Adrenal gland (tissue), 12 donors: ENCODE results near the gene PRC1. TPM values are rescaled to one million over a fixed set of nuclear protein-coding genes. Genes with fewer than 3 reads are reported as not detected.

Experiments
- DNase-seq, 7 donors: peaks; one replicate each; pipeline ENCODE4 v3.0.0-alpha.2; 2019 to 2020
- H3K27ac ChIP-seq, 5 donors: fragments of 200-600 bp; sonication (generic) in 4 of 5; 1 replicate in 3 of 5; 2 replicates in 2 of 5; pipeline versions ENCODE4 v1.5.1 to v1.8.0; 2016 to 2020; ENCODE audit warnings: mild to moderate bottlenecking in 1 of 5
- H3K27me3 ChIP-seq: fragments of 200-600 bp; 2 replicates; pipeline ENCODE4 v1.8.0; 2021
- H3K36me3 ChIP-seq, 2 donors: fragments of 200-600 bp; replicated peaks in 1 of 2; 1 replicate in 1 of 2; 2 replicates in 1 of 2; pipeline versions ENCODE4 v1.5.1 to v1.8.0; 2018 to 2022
- H3K4me1 ChIP-seq, 2 donors: fragments of 200-600 bp; replicated peaks in 1 of 2; 1 replicate in 1 of 2; 2 replicates in 1 of 2; pipeline versions ENCODE4 v1.5.1 to v1.8.0; 2018 to 2021
- H3K4me3 ChIP-seq, 4 donors: fragments of 200-600 bp; sonication (generic) in 3 of 4; one replicate each; pipeline ENCODE4 v1.5.1; 2016 to 2018
- H3K9me3 ChIP-seq, 3 donors: fragments of 200-600 bp; sonication (generic) in 1 of 3; replicated peaks in 1 of 3; 1 replicate in 2 of 3; 2 replicates in 1 of 3; pipeline versions ENCODE4 v1.5.1 to v1.8.0; 2016 to 2021
- CTCF ChIP-seq, 6 experiments: fragments of 450-650 bp in 4 of 6; fragments of 200-600 bp in 2 of 6; sonication (generic) in 1 of 6; IDR thresholded peaks; 1 replicate in 5 of 6; 2 replicates in 1 of 6; pipeline versions ENCODE4 v1.5.1 to v1.8.0; 2016 to 2021; ENCODE audit warnings: antibody characterized with exemption in 6 of 6, mild to moderate bottlenecking in 2 of 6, moderate library complexity in 1 of 6
- POLR2A ChIP-seq, 2 donors: fragments of 450-650 bp; IDR thresholded peaks; one replicate each; pipeline ENCODE4 v1.6.1; 2017; ENCODE audit warnings: antibody characterized with exemption in 2 of 2, mild to moderate bottlenecking in 2 of 2, moderate library complexity in 1 of 2
- WGBS, 4 donors: extraction: QIAGEN DNeasy Blood & Tissue Kit in 2 of 4; methylation state at CpG; one replicate each; pipeline versions ENCODE4 v1.1.5 to v1.1.7; 2013 to 2017; 5-methylcytosine and 5-hydroxymethylcytosine counted together
- intact Hi-C, 2 donors: fragments of 100-400 bp; cut with DNase I; formaldehyde crosslinking; loops; one replicate each; pipeline versions ENCODE4 v1.14.1 to v1.15.0; 2022 to 2023
- polyA plus RNA-seq, 3 donors: library from polyadenylated mRNA; stranded (reverse); fragments of 200-250 nt in 2 of 3; fragments of 350-450 nt in 1 of 3; fragmentation: Illumina TruSeq in 1 of 3; extraction: RNeasy Lipid Tissue Mini Kit (QIAGEN cat#74804) in 1 of 3; gene quantifications; one replicate each; pipeline ENCODE4 v1.2.3, GENCODE V29; 2013 to 2014
- total RNA-seq, 9 donors: library from RNA; depleted of rRNA in 4 of 9; stranded (reverse); fragments of >200 nt in 4 of 9; fragments of 120-200 nt in 1 of 9; fragmentation: NEBNext Ultra II Directional in 1 of 9; extraction: Animal tissue kit (Norgen Biotek cat#: 25700) in 1 of 9; gene quantifications; one replicate each; pipeline versions ENCODE4 v1.1.0 to v1.2.4, GENCODE V29; 2013 to 2023
- donor health status: healthy with polysubstance abuse.
- donor health status: Bipolar disorder and iron deficiency.
- donor health status: DM: yes; HTN: yes; CAD: no.
- donor health status: DM: no; HTN: no; CAD: no.
- donor health status: DM: no; HTN: no; CAD: no.
- donor health status: DM: yes; HTN: yes; CAD: no.

PRC1 gene
- total and polyA plus RNA-seq, 12 donors = 4.7 to 63.8 (median 6.6) TPM

DNA sequence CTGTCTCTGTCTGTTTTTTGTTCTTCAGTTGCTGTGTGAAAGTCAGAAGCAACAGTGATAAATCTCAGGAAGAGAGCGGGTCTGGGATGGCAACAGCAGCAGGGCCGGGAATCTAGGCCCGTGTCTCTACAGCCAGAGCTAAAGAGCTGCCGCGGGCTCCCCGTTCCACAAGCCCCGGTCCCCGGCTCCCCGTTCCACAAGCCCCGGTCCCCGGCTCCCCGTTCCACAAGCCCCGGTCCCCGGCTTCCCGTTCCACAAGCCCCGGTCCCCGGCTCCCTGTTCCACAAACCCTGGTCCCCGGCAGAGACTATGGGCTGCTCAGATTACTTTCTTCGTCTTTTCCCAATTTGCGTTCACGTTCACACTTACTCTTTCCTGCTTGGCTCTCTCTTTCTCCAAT lies 20.1 kb downstream of the PRC1 start:
- DNase-seq = no peak
- 93 to 99% (median 97%) methylated on average over 21 of the region's 21 CpGs for WGBS, 4 donors

GRCh38 chr15:90972133-90972532 lies 22.2 kb downstream of the PRC1 start:
- no peak overlapping the region for H3K4me3 ChIP-seq
- DNase-seq = no peak
- TF ChIP-seq POLR2A (IDR thresholded peaks at IDR 0.05) (no peak), CTCF (IDR thresholded peaks at IDR 0.05) (no peak)
- H3K9me3 ChIP-seq = no peaks in the 10 kb centered on the region
- H3K4me1 ChIP-seq = no peaks in the 10 kb centered on the region
- H3K36me3 ChIP-seq = no peaks in the 10 kb centered on the region
- no peak overlapping the region for H3K27ac ChIP-seq
- 82 to 98% (median 94%) methylated on average over 5 of the region's 5 CpGs for WGBS, 4 donors
- intact Hi-C loops = no loop called here
- no peaks in the 10 kb centered on the region for H3K27me3 ChIP-seq

More for the DNA sequence above, 20.1 kb downstream of the PRC1 start:
- Histone ChIP-seq H3K27me3 (no peaks in the 10 kb centered on the region), H3K4me1 (no peaks in the 10 kb centered on the region), H3K36me3 (no peaks in the 10 kb centered on the region), H3K4me3 (no peak overlapping the region), H3K9me3 (no peaks in the 10 kb centered on the region), H3K27ac (no peak overlapping the region)
- intact Hi-C loops = no loop called here
- no peak for TF ChIP-seq POLR2A (IDR thresholded peaks at IDR 0.05)
- TF ChIP-seq CTCF (IDR thresholded peaks at IDR 0.05) = no peak

DNA sequence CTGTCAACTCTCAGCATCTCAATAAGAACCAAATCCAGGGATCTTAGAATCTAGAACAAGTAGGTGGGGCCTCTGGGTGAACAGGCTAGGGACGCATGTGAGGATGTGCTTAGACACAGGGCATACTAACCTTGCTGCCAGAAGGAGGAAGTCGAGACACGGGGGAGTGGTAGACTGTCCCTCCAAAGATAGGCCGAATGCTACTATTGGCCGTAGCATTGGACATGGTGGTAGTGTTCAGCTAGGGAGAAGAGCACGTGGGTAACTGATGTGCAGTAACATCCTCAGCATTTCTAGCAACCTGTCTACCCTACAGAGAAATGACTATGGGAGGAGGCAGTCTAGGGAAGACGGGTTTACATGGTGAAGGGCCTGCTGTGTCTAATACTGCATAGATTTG lies 24.1 kb downstream of the PRC1 start:
- no peak for DNase-seq
- Histone ChIP-seq H3K4me3 (no peak overlapping the region), H3K27me3 (no peaks in the 10 kb centered on the region), H3K36me3 (no peaks in the 10 kb centered on the region), H3K27ac (no peak overlapping the region), H3K4me1 (no peaks in the 10 kb centered on the region), H3K9me3 (no peaks in the 10 kb centered on the region)
- TF ChIP-seq POLR2A (IDR thresholded peaks at IDR 0.05) = no peak
- TF ChIP-seq CTCF (IDR thresholded peaks at IDR 0.05) = no peak
- intact Hi-C loops = no loop called here
- WGBS, 4 donors = 93 to 96% (median 94%) methylated on average over 7 of the region's 7 CpGs

DNA sequence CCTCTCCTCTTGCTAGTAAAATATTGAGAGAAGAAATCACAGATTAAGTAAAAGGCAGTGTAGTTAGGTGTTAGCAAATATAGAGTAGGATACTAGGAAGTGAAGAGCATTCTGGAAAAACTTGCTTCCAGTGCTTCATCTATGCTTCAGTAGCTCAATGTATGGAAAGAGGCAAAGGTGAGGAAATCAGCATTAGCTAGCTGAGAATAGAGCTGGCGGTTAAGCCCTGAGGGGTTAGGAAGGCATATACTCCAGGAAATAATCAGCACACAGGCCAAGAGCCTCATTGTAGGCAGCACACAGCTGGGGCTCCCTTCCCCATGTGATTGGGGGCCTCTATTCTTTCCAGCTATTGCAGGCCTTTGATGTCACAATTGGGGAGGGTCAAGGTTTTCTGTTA lies 25.9 kb downstream of the PRC1 start:
- intact Hi-C loops = no loop called here
- Histone ChIP-seq H3K4me3 (no peak overlapping the region), H3K4me1 (no peaks in the 10 kb centered on the region), H3K27ac (no peak overlapping the region), H3K9me3 (no peaks in the 10 kb centered on the region), H3K36me3 (no peaks in the 10 kb centered on the region), H3K27me3 (no peaks in the 10 kb centered on the region)
- TF ChIP-seq POLR2A (IDR thresholded peaks at IDR 0.05) = no peak
- no peak for TF ChIP-seq CTCF (IDR thresholded peaks at IDR 0.05)
- DNase-seq = no peak
- 91 to 100% (median 95%) methylated on average over 1 of the region's 1 CpG for WGBS, 4 donors
